IPS-NIHi7 (cell line): ENCODE data around the gene CALN1.
"Not testable (repeated sequence)": the region's sequence is repeated elsewhere in the genome, so short reads cannot be mapped to it uniquely, and the experiment has no call there.

Experiments
- DNase-seq: peaks from one replicate; pipeline ENCODE4 v3.0.0; 2012; ENCODE audit warnings: mixed read lengths; ENCODE audit errors: extremely low spot score

The CALN1 gene

DNA sequence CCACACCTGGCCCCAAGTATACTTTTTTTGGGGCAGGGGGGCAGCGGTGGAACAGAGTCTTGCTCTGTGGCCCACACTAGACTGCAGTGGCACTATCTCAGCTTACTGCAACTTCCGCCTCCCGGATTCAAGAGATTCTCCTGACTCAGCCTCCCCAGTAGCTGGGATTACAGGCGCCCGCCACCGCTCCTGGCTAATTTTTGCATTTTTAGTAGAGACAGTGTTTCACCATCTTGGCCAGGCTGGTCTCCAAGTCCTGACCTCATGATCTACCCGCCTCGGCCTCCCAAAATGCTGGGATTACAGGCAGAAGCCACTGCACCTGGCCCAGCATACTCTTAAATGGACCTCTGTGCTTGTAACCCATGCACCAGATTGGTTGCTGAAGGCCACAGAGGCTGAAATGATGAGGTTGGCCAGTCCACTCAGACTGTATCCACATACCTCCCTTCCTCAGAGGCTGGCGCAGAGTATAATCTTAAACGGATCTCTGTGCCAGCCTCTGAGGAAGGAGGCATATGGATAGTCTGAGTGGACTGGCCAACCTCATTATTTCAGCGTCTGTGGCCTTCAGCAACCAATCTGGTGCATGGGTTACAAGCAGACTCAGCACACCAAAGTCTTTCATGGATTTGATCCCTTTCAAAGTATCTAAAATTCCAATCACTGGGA lies 3.0 kb downstream of the CALN1 start:
- DNase-seq = no peak

DNA sequence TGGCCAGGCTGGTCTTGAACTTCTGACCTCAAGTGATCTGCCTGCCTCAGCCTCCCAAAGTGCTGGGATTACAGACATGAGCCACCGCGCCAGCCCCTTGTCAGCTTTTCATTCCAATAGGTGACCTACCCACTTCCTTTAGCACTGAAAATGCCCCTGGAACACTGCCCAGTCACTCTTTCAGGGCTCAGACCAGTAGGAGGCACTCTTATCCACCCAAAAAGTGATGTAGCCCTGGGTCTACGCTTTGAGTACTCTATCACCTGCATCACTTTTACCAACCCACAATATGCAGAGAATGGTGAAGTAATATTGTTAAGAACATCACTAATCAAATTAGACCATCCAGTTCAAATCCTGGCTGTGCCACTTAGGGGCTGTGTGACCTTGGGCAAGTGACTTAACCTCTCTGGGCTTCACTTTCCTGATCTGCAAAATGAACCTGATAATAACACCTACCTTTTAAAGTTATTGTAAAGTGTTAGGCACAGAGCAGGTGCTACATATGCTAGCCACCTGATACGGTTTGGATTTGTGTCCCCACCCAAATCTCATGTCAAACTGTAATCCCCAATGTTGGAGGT lies 5.2 kb downstream of the CALN1 start:
- DNase-seq = peak; percentile 34

- no peak for DNase-seq
These were observed 6.3 kb downstream of the CALN1 start for GRCh38 chr7:72405871-72406270.

- no peak for DNase-seq
These were observed 6.7 kb downstream of the CALN1 start for GRCh38 chr7:72405418-72405817.

DNA sequence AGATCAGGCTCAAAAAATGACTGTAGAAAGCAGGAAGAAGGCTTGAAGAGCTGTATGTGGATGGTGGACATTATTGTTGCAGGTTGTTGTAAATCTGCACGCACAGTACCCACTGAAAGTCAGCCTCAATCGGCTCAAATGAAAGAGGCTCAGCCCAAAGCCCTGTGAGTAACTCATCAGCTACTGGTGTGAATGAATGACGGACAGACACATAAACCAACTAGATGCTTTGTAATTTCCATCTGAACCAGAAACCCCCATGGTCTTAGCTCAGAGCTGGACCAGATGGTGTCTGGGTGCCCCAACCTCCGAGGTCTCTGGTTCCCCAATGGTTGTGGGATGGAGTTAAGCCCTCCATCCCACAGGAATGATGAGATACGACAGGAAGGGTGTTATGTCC lies 7.4 kb downstream of the CALN1 start:
- no peak for DNase-seq

- DNase-seq = no peak
These were observed 8.6 kb downstream of the CALN1 start for GRCh38 chr7:72403458-72404076.

- no peak for DNase-seq
These were observed 18.1 kb downstream of the CALN1 start for GRCh38 chr7:72394016-72394415.

GRCh38 chr7:72391821-72392377 lies 20.2 kb downstream of the CALN1 start:
- no peak for DNase-seq

GRCh38 chr7:72386118-72386517 lies 26.0 kb downstream of the CALN1 start:
- DNase-seq = no peak

- no peak for DNase-seq
These were observed 49.9 kb downstream of the CALN1 start for GRCh38 chr7:72362246-72362645.

- DNase-seq = no peak
These were observed 66.9 kb downstream of the CALN1 start for GRCh38 chr7:72345208-72345727.

GRCh38 chr7:72343991-72344390 lies 68.1 kb downstream of the CALN1 start:
- peak; percentile 74 for DNase-seq

- not testable (repeated sequence) for DNase-seq
These were observed 68.8 kb downstream of the CALN1 start for GRCh38 chr7:72343354-72343753.

DNA sequence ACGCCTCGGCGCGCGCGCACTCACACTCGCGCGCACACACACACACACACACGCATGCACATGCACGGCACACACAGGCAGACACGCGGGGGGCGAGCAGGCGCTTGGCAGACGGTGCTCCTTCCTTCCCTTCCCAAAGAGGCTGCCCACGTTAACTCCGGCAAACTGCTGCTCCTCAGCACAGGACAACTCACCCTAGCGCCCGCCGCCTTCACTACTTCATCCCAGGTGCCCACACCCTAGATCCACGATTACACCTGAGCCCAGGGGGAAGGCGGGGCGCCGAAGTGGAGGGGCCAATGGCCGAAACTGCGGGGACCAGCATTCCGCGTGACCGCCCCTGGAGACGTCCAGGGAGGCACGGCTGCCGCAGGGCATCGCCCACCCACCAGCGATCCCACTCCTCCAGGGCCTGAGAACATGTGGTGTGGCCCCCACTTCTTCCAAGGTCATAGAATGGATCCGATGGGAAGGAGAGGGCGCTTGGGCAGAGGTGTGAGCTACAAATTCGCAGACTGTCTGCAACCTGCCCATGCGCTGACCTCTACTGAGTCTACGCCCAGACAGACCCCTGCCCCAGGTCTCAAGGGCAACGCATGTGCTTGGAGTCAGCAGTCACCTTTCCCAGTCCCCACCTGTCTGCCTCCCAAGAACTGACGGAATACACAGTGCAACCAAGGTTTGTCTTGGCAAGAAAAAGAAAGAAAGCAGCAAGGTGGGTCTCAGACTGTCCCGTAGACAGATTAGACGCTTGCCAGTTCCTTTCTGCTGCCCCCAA lies 74.6 kb downstream of the CALN1 start:
- DNase-seq = no peak

DNA sequence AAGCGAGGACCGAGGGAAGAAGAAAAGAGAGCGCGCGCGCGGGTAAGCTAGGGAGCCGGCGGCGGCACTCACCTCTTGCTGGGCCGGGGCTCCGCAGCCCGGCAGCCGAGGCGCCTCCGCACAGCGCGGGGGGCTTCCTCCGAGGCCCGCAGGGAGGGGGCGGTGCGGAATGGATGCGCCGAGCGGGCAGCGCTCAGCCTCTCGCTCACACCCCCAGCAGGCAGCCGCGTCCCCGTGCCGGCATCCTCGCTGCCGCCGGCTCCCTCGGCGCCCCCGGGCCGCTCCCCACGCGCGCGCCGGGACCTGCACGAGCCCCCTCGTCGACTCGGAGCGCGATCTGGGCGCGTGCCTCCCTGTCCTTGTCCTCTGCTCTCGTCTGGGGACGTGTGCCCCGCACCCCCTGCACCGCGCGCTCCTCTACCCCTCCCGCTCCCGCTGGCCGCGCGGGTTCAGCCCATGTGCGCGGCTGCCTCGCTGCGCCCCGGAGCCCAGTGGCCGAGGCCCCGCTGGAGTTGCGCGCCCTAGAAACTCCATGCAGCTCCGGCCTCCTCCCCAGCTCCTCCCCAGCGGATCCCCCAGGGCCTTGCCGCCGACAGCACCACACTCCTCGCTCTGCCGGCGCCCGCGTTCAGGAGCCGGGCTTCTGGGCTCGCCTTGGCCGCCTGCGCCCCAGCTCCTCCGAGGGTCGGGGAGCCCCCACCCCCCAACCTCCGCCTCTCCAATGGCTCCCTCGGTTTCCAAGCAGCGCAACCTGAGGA lies 75.3 kb downstream of the CALN1 start:
- peak; percentile 58 for DNase-seq

DNA sequence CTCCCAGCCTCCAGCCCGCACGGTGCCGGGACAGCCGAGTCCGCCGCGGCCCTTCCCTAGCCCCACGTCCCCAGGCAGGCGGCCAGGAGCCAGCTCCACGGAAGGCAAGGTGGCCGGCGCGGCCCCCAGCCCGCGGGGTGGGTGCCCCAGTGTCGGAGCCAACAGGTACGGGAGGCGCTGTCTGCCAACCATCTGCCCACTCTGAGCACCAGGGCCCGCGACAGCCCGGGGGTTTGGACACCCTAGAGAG lies 75.8 kb downstream of the CALN1 start:
- DNase-seq = no peak

DNA sequence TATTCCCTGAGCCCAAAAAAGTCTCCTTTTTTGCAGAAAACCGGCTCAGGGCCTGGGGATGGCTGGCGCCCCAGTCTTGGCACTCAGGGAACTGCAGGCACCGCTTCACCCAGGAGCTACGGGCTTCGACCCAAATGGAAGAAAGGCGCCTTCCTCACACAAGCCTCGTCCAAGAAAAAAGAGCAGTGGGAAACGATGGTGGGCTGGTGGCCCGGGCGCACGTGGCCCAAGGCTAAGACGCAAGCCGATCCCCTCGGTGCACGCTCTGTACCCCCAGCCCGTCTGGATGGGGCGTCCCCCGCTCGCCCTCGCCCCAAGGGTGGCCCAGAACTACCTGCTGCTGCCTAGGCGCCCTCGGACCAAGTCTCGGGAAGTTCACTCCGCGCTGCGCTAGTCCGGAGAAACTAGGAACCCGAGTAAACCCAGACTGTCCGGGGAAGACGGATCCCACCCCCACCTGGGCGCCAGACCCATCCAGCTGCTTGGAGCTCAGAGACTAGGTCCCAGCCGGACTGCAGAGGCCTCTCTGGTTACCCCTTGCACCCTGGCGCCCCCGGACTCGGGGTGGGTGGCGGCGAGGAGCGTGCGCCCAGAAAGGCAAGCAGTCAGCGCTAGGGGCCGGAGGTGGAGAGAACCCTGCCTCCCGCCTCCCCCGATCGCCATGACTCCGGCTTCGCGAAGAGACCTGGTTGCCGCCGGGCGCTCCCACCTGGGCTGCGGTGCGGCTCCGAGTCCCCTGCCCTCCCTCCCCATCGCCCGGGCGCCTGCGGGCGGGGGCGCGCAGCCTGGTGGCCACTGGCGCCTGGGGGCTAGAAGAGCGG lies 76.4 kb downstream of the CALN1 start:
- peak; percentile 63 for DNase-seq

DNA sequence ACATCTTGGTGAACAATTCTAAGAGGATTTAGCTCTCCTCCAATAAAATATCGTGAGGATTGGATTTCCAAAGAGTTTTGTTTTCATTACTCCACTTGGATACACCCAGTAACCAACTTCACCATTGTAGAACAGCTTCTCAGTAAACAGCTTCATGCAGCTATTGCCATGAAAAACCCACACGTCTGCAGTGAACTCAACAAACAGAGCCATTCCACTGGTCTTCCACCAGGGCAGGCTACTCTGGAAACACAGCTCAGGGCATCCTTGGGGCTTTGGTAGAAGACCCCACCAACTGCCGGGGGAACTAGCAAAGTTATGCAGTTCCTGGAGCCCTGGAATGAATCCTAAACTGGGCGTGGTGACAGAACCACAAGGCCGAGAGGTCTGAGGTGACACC lies 77.4 kb downstream of the CALN1 start:
- no peak for DNase-seq

DNA sequence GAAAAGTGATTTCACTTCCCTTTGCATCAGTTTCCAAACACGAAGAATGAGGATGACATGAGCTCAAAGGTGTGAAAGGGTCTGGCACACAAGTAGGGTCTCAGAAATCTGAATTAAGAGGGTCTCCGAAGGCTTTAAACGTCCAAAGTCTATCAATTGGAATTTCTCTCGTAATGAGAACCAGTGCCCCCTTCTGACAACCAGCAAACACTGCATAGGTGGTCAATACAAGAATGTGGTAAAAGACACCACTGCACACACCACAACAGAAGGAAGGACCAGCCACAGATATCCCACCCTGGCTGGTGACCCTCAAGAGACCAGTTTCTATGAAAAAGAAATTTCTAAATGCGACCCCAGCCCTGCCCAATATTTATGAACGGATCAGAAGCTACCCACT lies 78.1 kb downstream of the CALN1 start:
- DNase-seq = peak; percentile 67

- no peak for DNase-seq
These were observed 85.3 kb downstream of the CALN1 start for GRCh38 chr7:72326811-72327210.

GRCh38 chr7:72326365-72326764 lies 85.8 kb downstream of the CALN1 start:
- no peak for DNase-seq
